HG03354 (cell line): ENCODE data around the gene AS3MT.
"Not testable (repeated sequence)": the region's sequence is repeated elsewhere in the genome, so short reads cannot be mapped to it uniquely, and the experiment has no call there.

Experiments
- ATAC-seq: cut with Tn5 transposase; IDR thresholded peaks from one replicate; pipeline ENCODE4 v1.9.1; 2021; ENCODE audit warnings: mild to moderate bottlenecking; ENCODE audit not compliant: unreplicated experiment, poor library complexity, severe bottlenecking

Gene AS3MT

GRCh38 chr10:102917962-102918816 lies 48.9 kb downstream of the AS3MT start, which contains the start of gene CNNM2:
Gene CNNM2, plus strand, starts transcription at chr10:102918294. Its CDS starts 187 bp downstream, at chr10:102918481.
- ATAC-seq = peak; percentile 87

GRCh38 chr10:102918817-102919245 lies 49.6 kb downstream of the AS3MT start:
- ATAC-seq = peak; percentile 4

DNA sequence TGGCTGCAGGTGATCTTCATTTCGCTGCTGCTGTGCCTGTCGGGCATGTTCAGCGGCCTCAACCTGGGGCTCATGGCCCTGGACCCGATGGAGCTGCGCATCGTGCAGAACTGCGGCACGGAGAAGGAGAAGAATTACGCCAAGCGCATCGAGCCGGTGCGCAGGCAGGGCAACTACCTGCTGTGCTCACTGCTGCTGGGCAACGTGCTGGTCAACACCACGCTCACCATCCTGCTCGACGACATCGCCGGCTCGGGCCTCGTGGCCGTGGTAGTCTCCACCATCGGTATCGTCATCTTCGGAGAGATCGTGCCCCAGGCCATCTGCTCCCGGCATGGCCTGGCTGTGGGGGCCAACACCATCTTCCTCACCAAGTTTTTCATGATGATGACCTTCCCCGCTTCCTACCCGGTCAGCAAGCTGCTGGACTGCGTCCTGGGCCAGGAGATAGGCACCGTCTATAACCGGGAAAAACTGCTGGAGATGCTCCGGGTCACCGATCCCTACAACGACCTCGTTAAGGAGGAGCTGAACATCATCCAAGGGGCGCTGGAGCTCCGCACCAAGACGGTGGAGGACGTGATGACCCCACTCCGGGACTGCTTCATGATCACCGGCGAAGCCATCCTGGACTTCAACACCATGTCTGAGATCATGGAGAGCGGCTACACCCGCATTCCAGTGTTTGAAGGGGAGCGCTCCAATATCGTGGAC lies 50.1 kb downstream of the AS3MT start:
- ATAC-seq = no peak

DNA sequence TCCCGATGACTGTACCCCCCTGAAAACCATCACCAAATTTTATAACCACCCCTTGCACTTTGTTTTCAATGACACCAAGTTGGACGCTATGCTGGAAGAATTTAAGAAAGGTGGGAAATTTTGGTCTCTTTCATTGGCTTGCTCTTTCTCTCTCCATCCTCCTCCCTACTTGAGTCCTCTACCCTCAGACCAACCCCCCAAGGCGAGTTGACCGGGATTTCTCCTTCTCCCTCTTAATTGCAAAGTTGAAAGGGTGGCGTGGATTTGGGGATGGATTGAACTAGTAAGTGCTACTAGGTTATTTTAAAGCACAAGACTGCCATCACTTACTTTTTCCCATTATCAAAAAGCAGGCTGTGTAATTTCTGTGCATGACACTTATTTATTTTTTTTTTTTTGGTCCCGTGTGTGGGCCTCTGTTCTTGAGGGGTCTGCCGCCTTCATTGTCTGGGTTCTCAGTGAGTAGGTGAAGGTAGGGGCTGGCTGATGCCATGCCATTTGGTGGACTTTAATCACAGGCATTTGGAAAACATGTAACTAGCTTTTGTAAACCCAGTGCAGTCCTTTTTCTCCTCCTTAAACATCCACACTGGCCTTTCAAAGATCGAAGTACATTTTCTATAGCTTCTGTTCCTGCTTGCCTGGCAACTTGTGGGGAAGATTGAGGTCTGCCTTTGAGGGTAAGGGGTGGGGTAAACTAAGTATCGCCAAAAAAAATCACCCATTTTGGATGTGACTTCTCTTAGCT lies 50.9 kb downstream of the AS3MT start:
- no peak for ATAC-seq

DNA sequence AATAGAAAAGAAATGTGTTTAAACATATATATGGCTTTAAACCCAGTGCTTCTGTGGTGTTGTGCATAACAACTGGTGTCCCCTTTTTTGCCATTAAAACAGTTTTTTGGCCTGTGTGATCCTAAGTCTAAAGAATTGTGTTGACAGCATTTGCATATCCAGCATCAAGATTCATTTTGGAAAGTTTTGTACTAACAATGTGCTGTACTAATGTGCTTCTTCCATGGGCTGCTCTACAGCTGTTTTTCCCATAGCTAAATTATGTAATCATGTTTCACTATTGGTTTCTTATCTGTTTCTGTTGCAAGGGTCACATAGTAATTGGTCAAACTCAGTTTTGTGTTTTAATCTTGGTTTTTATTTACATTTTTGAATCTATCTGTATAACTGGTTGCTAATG lies 54.3 kb downstream of the AS3MT start:
- ATAC-seq = no peak

GRCh38 chr10:102926842-102927241 lies 57.6 kb downstream of the AS3MT start:
- no peak for ATAC-seq

DNA sequence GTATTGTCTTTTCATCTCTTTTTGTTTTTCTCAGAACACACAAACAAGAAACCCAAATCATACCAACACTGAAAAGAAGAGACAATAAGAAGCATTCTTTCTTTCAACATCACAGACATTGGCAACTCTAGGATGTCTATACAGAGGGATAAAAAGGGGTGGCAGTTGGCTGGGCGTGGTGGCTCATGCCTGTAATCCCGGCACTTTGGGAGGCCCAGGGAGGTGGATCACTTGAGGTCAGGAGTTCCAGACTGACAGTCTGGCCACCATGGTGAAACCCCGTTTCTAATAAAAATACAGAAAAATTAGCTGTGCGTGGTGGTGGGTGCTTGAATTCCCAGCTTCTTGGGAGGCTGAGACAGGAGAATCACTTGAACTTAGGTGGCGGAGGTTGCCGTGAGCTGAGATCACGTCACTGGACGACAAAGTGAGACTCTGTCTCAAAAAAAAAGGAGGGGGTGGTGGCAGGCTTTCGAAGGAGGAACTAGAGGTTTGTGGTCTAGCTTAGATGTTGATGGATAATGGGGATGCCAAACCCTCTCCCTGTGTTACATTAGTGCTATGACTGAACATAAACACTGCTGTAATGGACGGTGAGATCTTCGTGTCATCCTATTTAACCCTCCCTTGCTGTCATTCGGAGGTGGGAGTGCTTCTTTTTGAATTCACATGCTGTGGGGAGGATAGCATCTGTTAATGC lies 58.2 kb downstream of the AS3MT start:
- no peak for ATAC-seq

DNA sequence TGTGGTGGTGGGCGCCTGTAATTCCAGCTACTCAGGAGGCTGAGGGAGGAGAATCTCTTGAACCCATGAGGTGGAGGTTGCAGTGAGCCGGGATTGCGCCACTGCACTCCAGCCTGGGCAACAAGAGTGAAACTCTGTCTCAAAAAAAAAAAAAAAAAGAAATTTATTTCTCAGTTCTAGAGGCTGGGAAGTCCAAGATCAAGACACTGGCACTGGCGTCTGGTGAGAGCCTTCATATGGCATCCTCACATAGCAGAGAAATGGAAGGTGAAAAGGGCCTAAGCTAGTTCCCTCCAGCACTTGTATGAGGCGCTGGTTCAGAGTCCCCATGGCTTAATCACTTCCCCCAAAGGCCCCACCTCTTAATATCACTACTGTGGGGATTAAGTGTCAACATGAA lies 59.2 kb downstream of the AS3MT start:
- ATAC-seq = not testable (repeated sequence)

- no peak for ATAC-seq
These were observed 61.5 kb downstream of the AS3MT start for GRCh38 chr10:102930720-102931119.

GRCh38 chr10:102931643-102932042 lies 62.4 kb downstream of the AS3MT start:
- ATAC-seq = no peak

DNA sequence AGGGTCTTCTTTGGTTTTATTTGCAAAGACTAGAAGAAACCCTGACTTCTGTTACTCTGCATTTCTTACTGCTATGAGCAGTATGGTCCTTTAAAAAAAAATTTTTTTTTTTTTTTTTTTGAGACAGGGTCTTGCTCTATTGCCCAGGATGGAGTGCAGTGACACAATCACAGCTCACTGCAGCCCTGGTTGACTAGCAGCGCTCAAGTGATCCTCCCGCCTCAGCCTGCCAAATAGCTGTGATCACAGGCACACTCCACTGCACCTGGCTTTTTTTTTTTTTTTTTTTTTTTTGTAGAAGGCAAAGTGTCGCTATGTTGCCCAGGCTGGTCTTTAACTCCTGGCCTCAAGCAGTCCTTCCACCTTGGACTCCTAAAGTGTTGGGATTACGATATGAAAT lies 66.2 kb downstream of the AS3MT start:
- no peak for ATAC-seq

- ATAC-seq = no peak
These were observed 66.8 kb downstream of the AS3MT start for GRCh38 chr10:102935939-102936605.

GRCh38 chr10:102941401-102941800 lies 72.1 kb downstream of the AS3MT start:
- ATAC-seq = no peak

DNA sequence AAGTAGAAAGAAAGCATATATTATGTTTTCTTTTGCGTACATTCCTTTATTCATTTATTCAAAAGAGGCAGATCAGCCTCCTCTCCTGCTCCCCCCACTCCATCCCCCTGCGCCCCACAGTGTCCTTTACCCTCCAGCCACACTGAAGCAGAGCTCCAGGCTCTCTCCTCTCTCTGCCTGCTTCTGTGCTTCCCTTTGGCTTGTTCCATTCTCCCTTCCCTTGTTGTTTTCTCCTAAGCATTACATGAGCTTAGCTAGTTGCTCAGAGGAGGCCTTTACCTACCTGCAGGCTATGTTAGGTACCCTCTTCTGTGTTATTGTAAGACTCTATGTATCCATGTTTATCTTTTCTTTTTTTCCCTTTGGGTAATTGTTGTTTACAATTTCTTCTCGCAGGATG lies 76.2 kb downstream of the AS3MT start:
- no peak for ATAC-seq

DNA sequence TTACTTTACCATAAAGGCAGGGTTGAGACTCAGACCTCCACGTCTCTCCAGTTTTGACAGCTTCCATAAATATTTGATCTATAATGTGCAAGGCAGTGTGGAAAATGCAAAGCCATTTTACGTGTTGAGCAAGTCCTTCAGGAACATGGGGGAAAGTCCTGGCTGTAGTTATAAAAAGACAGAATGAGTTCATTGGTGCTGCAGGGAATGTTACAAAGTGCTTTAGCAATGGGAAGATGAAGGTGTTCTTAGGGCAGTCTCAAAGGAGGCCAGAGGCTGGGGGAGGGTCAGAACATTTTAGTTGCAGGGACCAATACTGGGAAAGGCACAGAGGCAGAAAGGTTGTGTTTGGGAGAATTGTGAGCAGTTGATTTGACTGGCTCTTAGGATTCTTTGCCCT lies 76.7 kb downstream of the AS3MT start:
- no peak for ATAC-seq

- no peak for ATAC-seq
These were observed 77.7 kb downstream of the AS3MT start for GRCh38 chr10:102946992-102947391.

DNA sequence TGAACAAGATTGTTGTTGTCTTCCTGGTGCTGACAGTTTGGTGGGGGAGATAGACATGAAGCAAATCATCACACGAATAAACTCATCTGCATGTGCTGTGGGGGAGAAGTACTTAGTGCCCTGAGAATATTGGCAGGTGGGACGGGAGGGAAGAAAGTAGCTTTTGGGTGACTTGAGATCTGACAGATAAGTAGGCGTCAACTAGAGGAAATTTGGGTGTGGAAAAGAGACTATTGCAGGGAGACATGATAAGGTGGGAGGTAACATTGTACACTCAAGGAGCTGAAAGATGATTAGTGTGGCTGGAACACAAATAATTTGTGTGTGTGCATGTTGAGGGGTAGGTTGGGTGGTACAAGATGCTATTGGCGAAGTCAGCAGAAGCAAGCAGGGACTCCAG lies 78.9 kb downstream of the AS3MT start:
- ATAC-seq = no peak

GRCh38 chr10:102948786-102949185 lies 79.5 kb downstream of the AS3MT start:
- ATAC-seq = no peak

DNA sequence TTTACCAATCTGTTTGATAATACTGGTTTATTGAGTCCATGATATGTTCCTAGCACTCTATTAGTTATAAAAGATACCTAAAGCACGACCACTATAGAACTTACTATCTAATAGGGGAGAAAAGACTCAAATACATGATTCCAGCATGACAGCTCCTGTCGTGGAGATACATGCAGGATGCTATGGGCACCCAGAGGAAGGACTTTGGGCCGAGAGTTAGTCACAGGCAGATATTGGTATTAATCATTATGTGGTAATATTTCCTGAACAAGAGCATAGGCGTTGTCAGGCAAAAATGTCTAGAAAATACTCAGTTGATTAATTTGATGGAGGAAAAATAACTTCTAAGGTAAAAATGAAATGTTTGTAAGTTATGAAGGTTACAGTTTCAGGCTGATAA lies 80.6 kb downstream of the AS3MT start:
- no peak for ATAC-seq
